Heart left ventricle (tissue), 13 donors: Measurements from ENCODE around the gene DESI1.

Experiments used
- POLR2A ChIP-seq, 2 donors: fragments of 450-650 bp; IDR thresholded peaks; one replicate each; pipeline ENCODE4 v1.6.1; 2017; ENCODE audit warnings: antibody characterized with exemption in 2 of 2, mild to moderate bottlenecking in 2 of 2, moderate library complexity in 2 of 2
- TF ChIP-seq, protein P1 (sequence below), 12 donors: fragments of 200-600 bp; sonication (generic) in 4 of 12; IDR thresholded peaks; one replicate each; pipeline versions ENCODE4 v1.5.0 to v1.8.0; 2018 to 2022; ENCODE audit warnings: antibody characterized with exemption in 12 of 12, mild to moderate bottlenecking in 5 of 12
- donor health status: ischemic (EF 13 %, LVEDD 7.1; RV severe dilation, severe dysfunction).
- donor health status: DM: no; HTN: yes; CAD: no.
- donor health status: DM: no; HTN: no; CAD: no.
- donor health status: ischemic (EF 25% LVEDD 6.9; RV normal size, moderate dysfunction).
- donor health status: ischemic (EF 25% LVEDD 5.7; RV mildly dilated, moderate dysfunction).
- donor health status: ischemic (EF 35%, LVEDD 5.7; RV mildly dilated, moderate dysfunction).
- donor health status: nonischemic (EF 11% LVEDD 7.7; RV severe dilation, severe dysfunction).
- donor health status: DM: yes; HTN: yes; CAD: no.
- donor health status: PGD.
- donor health status: ischemic (EF 29% LVEDD 5.4; RV normal size, mild dysfunction).
- donor health status: nonischemic (EF 23%, LVEDD 6.1; RV moderate dilation, normal function).

DNA sequence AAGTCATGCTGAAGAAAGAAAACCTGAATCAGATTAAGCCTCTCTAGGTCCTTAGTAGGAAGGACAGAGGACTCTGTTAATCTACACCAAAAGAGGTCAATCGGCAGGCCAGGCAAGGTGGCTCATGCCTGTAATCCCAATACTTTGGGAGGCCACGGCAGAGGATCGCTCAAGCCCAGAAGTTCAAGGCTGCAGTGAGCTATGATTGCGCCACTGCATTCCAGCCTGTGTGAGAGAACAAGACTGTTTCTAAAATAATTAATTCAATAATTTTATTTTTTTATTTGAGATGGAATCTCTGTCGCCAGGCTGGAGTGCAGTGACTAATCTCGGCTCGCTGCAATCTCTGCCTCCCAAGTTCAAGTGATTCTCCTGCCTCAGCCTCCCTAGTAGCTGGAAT lies 4.7 kb upstream of the DESI1 start:
- TF ChIP-seq, protein P1, sequence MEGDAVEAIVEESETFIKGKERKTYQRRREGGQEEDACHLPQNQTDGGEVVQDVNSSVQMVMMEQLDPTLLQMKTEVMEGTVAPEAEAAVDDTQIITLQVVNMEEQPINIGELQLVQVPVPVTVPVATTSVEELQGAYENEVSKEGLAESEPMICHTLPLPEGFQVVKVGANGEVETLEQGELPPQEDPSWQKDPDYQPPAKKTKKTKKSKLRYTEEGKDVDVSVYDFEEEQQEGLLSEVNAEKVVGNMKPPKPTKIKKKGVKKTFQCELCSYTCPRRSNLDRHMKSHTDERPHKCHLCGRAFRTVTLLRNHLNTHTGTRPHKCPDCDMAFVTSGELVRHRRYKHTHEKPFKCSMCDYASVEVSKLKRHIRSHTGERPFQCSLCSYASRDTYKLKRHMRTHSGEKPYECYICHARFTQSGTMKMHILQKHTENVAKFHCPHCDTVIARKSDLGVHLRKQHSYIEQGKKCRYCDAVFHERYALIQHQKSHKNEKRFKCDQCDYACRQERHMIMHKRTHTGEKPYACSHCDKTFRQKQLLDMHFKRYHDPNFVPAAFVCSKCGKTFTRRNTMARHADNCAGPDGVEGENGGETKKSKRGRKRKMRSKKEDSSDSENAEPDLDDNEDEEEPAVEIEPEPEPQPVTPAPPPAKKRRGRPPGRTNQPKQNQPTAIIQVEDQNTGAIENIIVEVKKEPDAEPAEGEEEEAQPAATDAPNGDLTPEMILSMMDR (IDR thresholded peaks at IDR 0.05): no peak
- no peak for TF ChIP-seq POLR2A (IDR thresholded peaks at IDR 0.05)
